Ovary (tissue), 9 donors: ENCODE measurements around the gene PHLDB3. TPM values are rescaled to one million over a fixed set of nuclear protein-coding genes. Genes with fewer than 3 reads are reported as not detected.
"Not testable (repeated sequence)": the region's sequence is repeated elsewhere in the genome, so short reads cannot be mapped to it uniquely, and the experiment has no call there.

ENCODE experiments used
- DNase-seq, 5 donors: peaks; one replicate each; pipeline ENCODE4 v3.0.0-alpha.2; 2019 to 2020
- H3K27ac ChIP-seq, 2 donors: fragments of 200-600 bp; one replicate each; pipeline versions ENCODE4 v1.5.1 to v1.8.0; 2019 to 2022
- H3K27me3 ChIP-seq: fragments of 200-600 bp; one replicate; pipeline ENCODE4 v1.8.0; 2022
- H3K36me3 ChIP-seq: fragments of 200-600 bp; sonication (generic); one replicate; pipeline ENCODE4 v1.5.1; 2019
- H3K4me1 ChIP-seq: one replicate; pipeline ENCODE4 v1.8.1; 2013; ENCODE audit warnings: mild to moderate bottlenecking, moderate library complexity; ENCODE audit not compliant: insufficient read depth
- H3K4me3 ChIP-seq: fragments of 200-600 bp; sonication (generic); one replicate; pipeline ENCODE4 v1.5.1; 2017
- H3K9me3 ChIP-seq, 2 donors: fragments of 200-600 bp in 1 of 2; sonication (generic) in 1 of 2; one replicate each; pipeline versions ENCODE4 v1.5.1 to v1.8.1; 2013 to 2019; ENCODE audit warnings: mild to moderate bottlenecking in 1 of 2, moderate library complexity in 1 of 2
- EP300 ChIP-seq: sonication (generic); formaldehyde crosslinking; IDR thresholded peaks from one replicate; pipeline ENCODE4 v1.6.1; 2017; ENCODE audit warnings: antibody characterized with exemption
- POLR2A ChIP-seq: fragments of 450-650 bp; IDR thresholded peaks from one replicate; pipeline ENCODE4 v1.6.1; 2017; ENCODE audit warnings: antibody characterized with exemption, mild to moderate bottlenecking, moderate library complexity
- WGBS, 3 donors: extraction: QIAGEN DNeasy Blood & Tissue Kit in 1 of 3; methylation state at CpG; one replicate each; pipeline versions ENCODE4 v1.1.5 to v1.1.7; 2013 to 2017; 5-methylcytosine and 5-hydroxymethylcytosine counted together
- intact Hi-C, 4 donors: fragments of 100-400 bp; cut with DNase I; formaldehyde crosslinking; loops; one replicate each; pipeline versions ENCODE4 v1.11.0 to v1.15.1; 2022 to 2023
- polyA plus RNA-seq, 2 donors: library from polyadenylated mRNA; stranded (reverse); fragments of 200-250 nt in 1 of 2; fragments of 350-450 nt in 1 of 2; fragmentation: Illumina TruSeq in 1 of 2; extraction: RNeasy Lipid Tissue Mini Kit (QIAGEN cat#74804) in 1 of 2; gene quantifications; one replicate each; pipeline ENCODE4 v1.2.3, GENCODE V29; 2013 to 2014
- total RNA-seq, 7 donors: library from RNA; depleted of rRNA in 2 of 7; stranded (reverse); fragments of >200 nt in 2 of 7; fragmentation: NEBNext Ultra II Directional in 3 of 7; extraction: Animal tissue kit (Norgen Biotek cat#: 25700) in 3 of 7; gene quantifications; one replicate each; pipeline versions ENCODE4 v1.1.0 to v1.2.4, GENCODE V29; 2016 to 2023
- TF ChIP-seq, protein P1 (sequence below), 3 donors: fragments of 450-650 bp in 2 of 3; fragments of 200-600 bp in 1 of 3; IDR thresholded peaks; one replicate each; pipeline versions ENCODE4 v1.5.1 to v1.8.0; 2016 to 2022; ENCODE audit warnings: antibody characterized with exemption in 3 of 3, mild to moderate bottlenecking in 1 of 3
- donor health status: DM: no; HTN: no; CAD: no; lungs with moderate emphysema.
- donor health status: DM: no; HTN: no; CAD: no.
- donor health status: Bipolar disorder and iron deficiency.
- donor health status: DM: yes; HTN: yes; CAD: no.
- donor health status: DM: no; HTN: no; CAD: no.
- donor health status: DM: yes; HTN: yes; CAD: no.

The PHLDB3 gene
- total and polyA plus RNA-seq, 9 donors, result 1.4 to 29.7 (median 20.6) TPM

DNA sequence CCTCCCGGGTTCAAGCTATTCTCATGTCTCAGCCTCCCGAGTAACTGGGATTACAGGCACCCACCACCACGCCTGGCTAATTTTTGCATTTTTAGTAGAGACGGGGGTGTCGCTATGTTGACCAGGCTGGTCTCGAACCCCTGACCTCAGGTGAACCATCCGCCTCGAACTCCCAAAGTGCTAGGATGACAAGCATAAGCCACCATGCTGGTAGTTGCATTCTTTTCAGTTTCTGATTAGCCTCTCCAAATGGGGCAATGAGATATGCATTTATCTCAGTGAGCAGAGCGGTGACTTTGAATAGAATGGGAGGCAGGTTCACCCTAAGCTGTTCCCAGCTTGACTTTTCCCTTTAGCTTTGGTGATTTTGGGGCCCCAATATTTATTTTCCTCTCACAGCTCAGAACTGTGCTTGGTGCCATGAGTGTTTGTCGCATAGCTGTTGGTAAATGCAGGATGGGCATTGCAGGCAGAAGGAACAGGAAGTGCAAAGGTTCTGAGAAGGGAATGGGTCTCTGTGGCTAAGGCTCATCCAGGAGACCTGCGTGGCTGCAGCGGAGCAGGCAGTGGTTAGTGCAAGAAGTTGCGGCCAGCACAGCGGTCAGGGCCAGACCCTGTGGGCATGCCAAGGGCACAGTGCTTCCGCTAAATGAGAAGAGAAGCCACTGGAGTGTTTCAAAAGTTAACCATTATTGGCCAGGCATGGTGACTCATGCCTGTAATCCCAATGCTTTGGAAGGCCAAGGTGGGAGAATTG, 59.8 kb downstream of the PHLDB3 start:
- no peak for DNase-seq
- Histone ChIP-seq H3K4me1 (no peaks in the 10 kb centered on the region), H3K27me3 (no peaks in the 10 kb centered on the region), H3K9me3 (no peaks in the 10 kb centered on the region), H3K27ac (no peak overlapping the region), H3K4me3 (no peak overlapping the region), H3K36me3 (no peaks in the 10 kb centered on the region)
- intact Hi-C loops, result loop anchor here in 1 of 4 donors (10.0 kb wide), 1 partner anchor 210 kb away; no protein-coding TSS in a partner anchor
- no peak for TF ChIP-seq POLR2A
- no peak for TF ChIP-seq EP300
- TF ChIP-seq, protein P1, sequence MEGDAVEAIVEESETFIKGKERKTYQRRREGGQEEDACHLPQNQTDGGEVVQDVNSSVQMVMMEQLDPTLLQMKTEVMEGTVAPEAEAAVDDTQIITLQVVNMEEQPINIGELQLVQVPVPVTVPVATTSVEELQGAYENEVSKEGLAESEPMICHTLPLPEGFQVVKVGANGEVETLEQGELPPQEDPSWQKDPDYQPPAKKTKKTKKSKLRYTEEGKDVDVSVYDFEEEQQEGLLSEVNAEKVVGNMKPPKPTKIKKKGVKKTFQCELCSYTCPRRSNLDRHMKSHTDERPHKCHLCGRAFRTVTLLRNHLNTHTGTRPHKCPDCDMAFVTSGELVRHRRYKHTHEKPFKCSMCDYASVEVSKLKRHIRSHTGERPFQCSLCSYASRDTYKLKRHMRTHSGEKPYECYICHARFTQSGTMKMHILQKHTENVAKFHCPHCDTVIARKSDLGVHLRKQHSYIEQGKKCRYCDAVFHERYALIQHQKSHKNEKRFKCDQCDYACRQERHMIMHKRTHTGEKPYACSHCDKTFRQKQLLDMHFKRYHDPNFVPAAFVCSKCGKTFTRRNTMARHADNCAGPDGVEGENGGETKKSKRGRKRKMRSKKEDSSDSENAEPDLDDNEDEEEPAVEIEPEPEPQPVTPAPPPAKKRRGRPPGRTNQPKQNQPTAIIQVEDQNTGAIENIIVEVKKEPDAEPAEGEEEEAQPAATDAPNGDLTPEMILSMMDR (IDR thresholded peaks at IDR 0.05), result no peak
- 78 to 82% (median 81%) methylated on average over 15 of the region's 15 CpGs for WGBS, 3 donors

GRCh38 chr19:43444091-43444490, 60.5 kb downstream of the PHLDB3 start:
- not testable (repeated sequence) for H3K36me3 ChIP-seq, DNase-seq, H3K27ac ChIP-seq, H3K4me1 ChIP-seq, H3K9me3 ChIP-seq, H3K27me3 ChIP-seq, H3K4me3 ChIP-seq
- intact Hi-C loops, result loop anchor here in 1 of 4 donors (10.0 kb wide), 1 partner anchor 211 kb away; no protein-coding TSS in a partner anchor
- WGBS, 3 donors, result 80 to 87% (median 82%) methylated on average over 9 of the region's 9 CpGs

GRCh38 chr19:43441716-43442115, 62.8 kb downstream of the PHLDB3 start:
- Histone ChIP-seq H3K4me3 (no peak overlapping the region), H3K27me3 (no peaks in the 10 kb centered on the region), H3K9me3 (no peaks in the 10 kb centered on the region), H3K27ac (no peak overlapping the region), H3K4me1 (peaks cover 3% of the 10 kb centered on the region), H3K36me3 (no peaks in the 10 kb centered on the region)
- DNase-seq, result no peak
- WGBS, 3 donors, result 35 to 56% (median 46%) methylated on average over 3 of the region's 3 CpGs
- intact Hi-C loops, result loop anchor here in 1 of 4 donors (10.0 kb wide), 1 partner anchor 213 kb away; no protein-coding TSS in a partner anchor
- TF ChIP-seq EP300, result no peak
- TF ChIP-seq, protein P1 (IDR thresholded peaks at IDR 0.05), result no peak
- no peak for TF ChIP-seq POLR2A

DNA sequence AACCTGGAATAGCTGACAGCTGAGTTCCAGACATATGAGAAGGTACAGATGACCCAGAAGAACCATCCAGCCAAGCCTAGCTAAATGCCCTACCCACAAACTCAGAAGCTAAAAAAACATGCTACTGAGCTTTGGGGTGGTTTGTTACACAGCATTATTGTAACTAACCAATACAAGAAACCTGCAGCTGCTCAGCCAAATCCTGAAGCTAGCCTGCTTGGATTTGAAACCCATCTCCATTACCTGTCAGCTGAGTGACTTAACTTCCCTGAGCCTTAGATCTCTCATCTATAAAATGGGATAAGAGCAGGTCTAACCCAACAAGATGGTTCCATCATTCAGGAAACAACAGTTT, 64.9 kb downstream of the PHLDB3 start:
- H3K9me3 ChIP-seq, result no peaks in the 10 kb centered on the region
- no peak overlapping the region for H3K27ac ChIP-seq

More for the DNA sequence above, 64.9 kb downstream of the PHLDB3 start:
- Histone ChIP-seq H3K4me1 (peaks cover 3% of the 10 kb centered on the region), H3K36me3 (no peaks in the 10 kb centered on the region), H3K27me3 (no peaks in the 10 kb centered on the region), H3K4me3 (no peak overlapping the region)
- intact Hi-C loops, result loop anchor here in 1 of 4 donors (10.0 kb wide), 1 partner anchor 215 kb away; no protein-coding TSS in a partner anchor
- DNase-seq, result no peak
- TF ChIP-seq POLR2A (no peak), EP300 (no peak)
- TF ChIP-seq, protein P1 (IDR thresholded peaks at IDR 0.05), result no peak
